GM23338 (cell line): ENCODE results near the gene RASA3. TPM values are rescaled to one million over a fixed set of nuclear protein-coding genes. Genes with fewer than 3 reads are reported as not detected.

Experiments used
- ATAC-seq: fragments of 200-7000 bp; cut with Tn5 transposase; 3 replicates; pipeline ENCODE4 v1.9.1; 2020
- DNase-seq: peaks from one replicate; pipeline ENCODE4 v3.0.0-alpha.2; 2015; ENCODE audit warnings: low spot score
- H2AFZ ChIP-seq: fragments of 200-600 bp; sonication (generic); 2 replicates; pipeline ENCODE4 v1.8.0; 2016; ENCODE audit warnings: antibody characterized with exemption, mild to moderate bottlenecking, moderate library complexity
- H3F3A ChIP-seq: fragments of 200-600 bp; sonication (generic); replicated peaks from 2 replicates; pipeline ENCODE4 v1.8.0; 2017; ENCODE audit warnings: antibody characterized with exemption, mixed run types, low read depth
- H3K27ac ChIP-seq: fragments of 200-600 bp; sonication (generic); 2 replicates; pipeline ENCODE4 v1.6.1; 2016; ENCODE audit warnings: low read depth
- H3K27me3 ChIP-seq: fragments of 200-600 bp; sonication (generic); 2 replicates; pipeline ENCODE4 v1.8.0; 2016; ENCODE audit warnings: mild to moderate bottlenecking, mixed run types, moderate library complexity; ENCODE audit not compliant: insufficient read depth
- H3K36me3 ChIP-seq: fragments of 200-600 bp; sonication (generic); 2 replicates; pipeline ENCODE4 v1.8.0; 2016; ENCODE audit warnings: mild to moderate bottlenecking; ENCODE audit not compliant: insufficient read depth
- H3K4me1 ChIP-seq: fragments of 200-600 bp; sonication (generic); 2 replicates; pipeline ENCODE4 v1.8.0; 2016; ENCODE audit warnings: mild to moderate bottlenecking, moderate library complexity; ENCODE audit not compliant: insufficient read depth
- H3K4me2 ChIP-seq: fragments of 200-600 bp; sonication (generic); 2 replicates; pipeline ENCODE4 v1.7.1; 2017; ENCODE audit warnings: mixed run types
- H3K4me3 ChIP-seq: fragments of 200-600 bp; sonication (generic); 2 replicates; pipeline ENCODE4 v1.6.1; 2016; ENCODE audit warnings: mixed run types
- H3K79me2 ChIP-seq: fragments of 200-600 bp; sonication (generic); replicated peaks from 2 replicates; pipeline ENCODE4 v1.8.0; 2017; ENCODE audit warnings: mild to moderate bottlenecking; ENCODE audit not compliant: insufficient read depth
- H3K9me2 ChIP-seq: fragments of 200-600 bp; sonication (generic); 2 replicates; pipeline ENCODE4 v1.8.0; 2017; ENCODE audit not compliant: insufficient read depth
- H4K20me1 ChIP-seq: fragments of 200-600 bp; sonication (generic); replicated peaks from 2 replicates; pipeline ENCODE4 v1.8.0; 2017; ENCODE audit warnings: mild to moderate bottlenecking; ENCODE audit not compliant: insufficient read depth
- H3K27ac Mint-ChIP-seq: 2 replicates; pipeline ENCODE4 v1.8.0; 2020; ENCODE audit warnings: inconsistent platforms, mild to moderate bottlenecking, moderate library complexity, mixed read lengths
- H3K27me3 Mint-ChIP-seq: 3 replicates; pipeline ENCODE4 v1.8.0; 2022; ENCODE audit warnings: low read depth, mild to moderate bottlenecking, moderate library complexity, mixed read lengths, inconsistent platforms; ENCODE audit not compliant: insufficient read depth, poor library complexity
- H3K36me3 Mint-ChIP-seq: 3 replicates; pipeline ENCODE4 v1.8.0; 2021; ENCODE audit warnings: low read depth, mild to moderate bottlenecking, inconsistent platforms, moderate library complexity, mixed read lengths
- H3K4me1 Mint-ChIP-seq: 3 replicates; pipeline ENCODE4 v1.8.0; 2020; ENCODE audit warnings: mild to moderate bottlenecking, inconsistent platforms, mixed read lengths
- H3K4me3 Mint-ChIP-seq: 3 replicates; pipeline ENCODE4 v1.8.0; 2021; ENCODE audit warnings: moderate library complexity, mild to moderate bottlenecking, inconsistent platforms, mixed read lengths
- H3K9me3 Mint-ChIP-seq: 3 replicates; pipeline ENCODE4 v1.8.0; 2020; ENCODE audit warnings: moderate library complexity, mild to moderate bottlenecking, inconsistent platforms, mixed read lengths
- CREB1 ChIP-seq: fragments of 250-450 bp; sonication (Bioruptor Pico); IDR thresholded peaks from 2 replicates; pipeline ENCODE4 v1.5.0; 2020; ENCODE audit warnings: low read depth, mild to moderate bottlenecking, moderate library complexity
- EZH2 ChIP-seq: fragments of 200-600 bp; sonication (generic); IDR thresholded peaks from one replicate; pipeline ENCODE4 v1.8.0; 2017; ENCODE audit warnings: antibody characterized with exemption, mild to moderate bottlenecking, low read depth; ENCODE audit not compliant: unreplicated experiment
- NANOG ChIP-seq: IDR thresholded peaks from 2 replicates; pipeline ENCODE4 v1.6.1; 2016; ENCODE audit warnings: antibody characterized with exemption, borderline replicate concordance
- ZNF462 ChIP-seq: fragments of 250-450 bp; sonication (Bioruptor Pico); IDR thresholded peaks from 2 replicates; pipeline ENCODE4 v1.5.0; 2020; ENCODE audit warnings: mild to moderate bottlenecking, moderate library complexity
- polyA plus RNA-seq: library from polyadenylated mRNA; unstranded; fragments of >200 nt; fragmentation: Nextera tagmentation; extraction: Ambion mirVana; gene quantifications from 2 replicates; pipeline ENCODE4 v1.2.1, GENCODE V29; 2016
- total RNA-seq: library from RNA; depleted of rRNA; stranded (reverse); fragments of >200 nt; shearing (Covaris generic); gene quantifications from 2 replicates; pipeline ENCODE4 v1.2.3, GENCODE V29; 2014

Gene RASA3
- total and polyA plus RNA-seq, 2 experiments from 2014 or later, result 11.2 to 20.7 TPM

- no peak for TF ChIP-seq ZNF462 (CRISPR knock-in tag)
- no peak for TF ChIP-seq NANOG
- no peak for TF ChIP-seq EZH2
Measured at GRCh38 chr13:114033541-114034315, 98.7 kb downstream of the RASA3 start (continued).

- peaks cover 4% of the 10 kb centered on the region for H3K27me3 Mint-ChIP-seq
- Histone ChIP-seq H3K4me2 (no peak overlapping the region), H3K27ac (no peak overlapping the region), H2AFZ (no peak overlapping the region), H3K79me2 (peaks cover 15% of the 10 kb centered on the region; the same call in 1 of the 2 replicates), H3K36me3 (no peaks in the 10 kb centered on the region), H3K27me3 (no peaks in the 10 kb centered on the region), H3F3A (no peaks in the 10 kb centered on the region), H3K4me1 (peaks cover 5% of the 10 kb centered on the region; the same call in 1 of the 2 replicates), H3K4me3 (no peak overlapping the region), H3K9me2 (no peaks in the 10 kb centered on the region), H4K20me1 (no peaks in the 10 kb centered on the region; the same call in 1 of the 2 replicates)
- TF ChIP-seq CREB1 (no peak), ZNF462 (CRISPR knock-in tag) (no peak)
- no peak overlapping the region for H3K4me3 Mint-ChIP-seq
- H3K27ac Mint-ChIP-seq, result no peak overlapping the region
- H3K36me3 Mint-ChIP-seq, result peaks cover 13% of the 10 kb centered on the region
- H3K9me3 Mint-ChIP-seq, result peaks cover 10% of the 10 kb centered on the region; the same call in 2 of the 3 replicates
- H3K4me1 Mint-ChIP-seq, result peaks cover 22% of the 10 kb centered on the region
- ATAC-seq (no peak), DNase-seq (no peak)
Measured at GRCh38 chr13:114032126-114032799, 100.2 kb downstream of the RASA3 start.
